ENCODE results near the gene ADAMTS16. TPM values are rescaled to one million over a fixed set of nuclear protein-coding genes. Genes with fewer than 3 reads are reported as not detected.

ADAMTS16 gene
- total RNA-seq, 2 experiments from 2014 or later: not detected

GRCh38 chr5:5276951-5277517 lies 136.9 kb downstream of the ADAMTS16 start:
- peaks cover 6% of the 10 kb centered on the region for H3K27me3 Mint-ChIP-seq
- ChIA-PET CTCF (no interaction called here), POLR2A (no interaction called here)
- H3K4me1 Mint-ChIP-seq (ENCODE audit: low read depth): no peaks in the 10 kb centered on the region
- no peaks in the 10 kb centered on the region for H3K36me3 Mint-ChIP-seq (ENCODE audit: low read depth)
- no peak overlapping the region for H3K27ac Mint-ChIP-seq
- no peaks in the 10 kb centered on the region for H3K9me3 Mint-ChIP-seq
- DNase-seq (no peak), ATAC-seq (ENCODE audit: poor library complexity) (no peak)
- H3K4me3 Mint-ChIP-seq: no peak overlapping the region
- Histone ChIP-seq H3K4me3 (ENCODE audit: low read length) (no peak overlapping the region), H3K27me3 (ENCODE audit: control insufficient read depth in 1 of 2, insufficient read depth in 2 of 2, low read length in 2 of 2) (no peaks in the 10 kb centered on the region), H3K36me3 (ENCODE audit: insufficient read depth, low read length) (no peaks in the 10 kb centered on the region), H3K4me1 (ENCODE audit: insufficient read depth, low read length) (no peaks in the 10 kb centered on the region), H3K9me3 (ENCODE audit: control insufficient read depth in 1 of 2, insufficient read depth in 1 of 2, low read length in 2 of 2) (no peaks in the 10 kb centered on the region), H3K27ac (ENCODE audit: low read depth in 1 of 2, low read length in 2 of 2) (no peak overlapping the region)
- intact Hi-C loops (cut with DNase I, micrococcal nuclease): no loop called here
- TF ChIP-seq CTCF (IDR thresholded peaks at IDR 0.05): no peak

- no peak for TF ChIP-seq CTCF (IDR thresholded peaks at IDR 0.05)
- Mint-ChIP-seq H3K4me3 (no peak overlapping the region), H3K27ac (no peak overlapping the region), H3K36me3 (ENCODE audit: low read depth) (no peaks in the 10 kb centered on the region), H3K27me3 (peaks cover 6% of the 10 kb centered on the region), H3K4me1 (ENCODE audit: low read depth) (no peaks in the 10 kb centered on the region), H3K9me3 (no peaks in the 10 kb centered on the region)
- no peaks in the 10 kb centered on the region for H3K4me1 ChIP-seq (ENCODE audit: insufficient read depth, low read length)
- CTCF ChIA-PET: no interaction called here
- ATAC-seq (ENCODE audit: poor library complexity): no peak
- intact Hi-C loops (cut with DNase I, micrococcal nuclease): no loop called here
- no peak for DNase-seq
- no peak overlapping the region for H3K27ac ChIP-seq (ENCODE audit: low read depth in 1 of 2, low read length in 2 of 2)
- POLR2A ChIA-PET: no interaction called here
- no peaks in the 10 kb centered on the region for H3K27me3 ChIP-seq (ENCODE audit: control insufficient read depth in 1 of 2, insufficient read depth in 2 of 2, low read length in 2 of 2)
- peaks cover 0 to 3% of the 10 kb centered on the region in 2 experiments for H3K9me3 ChIP-seq (ENCODE audit: control insufficient read depth in 1 of 2, insufficient read depth in 1 of 2, low read length in 2 of 2)
- H3K4me3 ChIP-seq (ENCODE audit: low read length): no peak overlapping the region
- no peaks in the 10 kb centered on the region for H3K36me3 ChIP-seq (ENCODE audit: insufficient read depth, low read length)
Measured at GRCh38 chr5:5278201-5278814, 138.2 kb downstream of the ADAMTS16 start.

GRCh38 chr5:5278815-5279381 lies 138.8 kb downstream of the ADAMTS16 start:
- DNase-seq: no peak
- TF ChIP-seq CTCF (IDR thresholded peaks at IDR 0.05): no peak
- CTCF ChIA-PET: no interaction called here
- H3K27me3 Mint-ChIP-seq: peaks cover 6% of the 10 kb centered on the region
- Histone ChIP-seq H3K4me3 (ENCODE audit: low read length) (no peak overlapping the region), H3K36me3 (ENCODE audit: insufficient read depth, low read length) (no peaks in the 10 kb centered on the region), H3K27me3 (ENCODE audit: control insufficient read depth in 1 of 2, insufficient read depth in 2 of 2, low read length in 2 of 2) (no peaks in the 10 kb centered on the region), H3K9me3 (ENCODE audit: control insufficient read depth in 1 of 2, insufficient read depth in 1 of 2, low read length in 2 of 2) (peaks cover 3 to 4% of the 10 kb centered on the region in 2 experiments), H3K27ac (ENCODE audit: low read depth in 1 of 2, low read length in 2 of 2) (no peak overlapping the region), H3K4me1 (ENCODE audit: insufficient read depth, low read length) (no peaks in the 10 kb centered on the region)
- H3K9me3 Mint-ChIP-seq: no peaks in the 10 kb centered on the region
- no peaks in the 10 kb centered on the region for H3K4me1 Mint-ChIP-seq (ENCODE audit: low read depth)
- H3K36me3 Mint-ChIP-seq (ENCODE audit: low read depth): no peaks in the 10 kb centered on the region
- no peak overlapping the region for H3K4me3 Mint-ChIP-seq
- ATAC-seq (ENCODE audit: poor library complexity): no peak
- no peak overlapping the region for H3K27ac Mint-ChIP-seq
- POLR2A ChIA-PET: no interaction called here
- intact Hi-C loops (cut with DNase I, micrococcal nuclease): no loop called here

All from CD4-positive, alpha-beta T cell (primary cell).